AG04450 (cell line): ENCODE measurements around the gene GALNT6. TPM values are rescaled to one million over a fixed set of nuclear protein-coding genes. Genes with fewer than 3 reads are reported as not detected.

Experiments
- CTCF ChIA-PET: fragments of 300-600, 350-600 bp; formaldehyde crosslinking; extraction: SDS; loops from one replicate; lab custom pipeline; 2022; ENCODE audit warnings: antibody characterized with exemption, inconsistent platforms; lab: Charles Lee
- POLR2A ChIA-PET: fragments of 350-600 bp; formaldehyde crosslinking; extraction: SDS; loops from one replicate; lab custom pipeline; 2021; ENCODE audit warnings: antibody characterized with exemption, inconsistent platforms; lab: Yijun Ruan, JAX
- DNase-seq: peaks from one replicate; pipeline ENCODE4 v3.0.0-alpha.2; 2011; ENCODE audit warnings: low read depth, low spot score
- H3K27ac ChIP-seq: one replicate; pipeline ENCODE4 v1.5.1; 2012; ENCODE audit warnings: low read depth, low read length, control low read depth
- H3K27me3 ChIP-seq: one replicate; pipeline ENCODE4 v1.6.0; 2012; ENCODE audit warnings: low read length; ENCODE audit not compliant: control insufficient read depth, insufficient read depth
- H3K4me3 ChIP-seq: 2 replicates; pipeline ENCODE4 v1.5.1; 2011; ENCODE audit warnings: mild to moderate bottlenecking, low read depth, low read length, control low read depth
- H3K9me3 ChIP-seq: 2 replicates; pipeline ENCODE4 v1.5.1; 2012; ENCODE audit warnings: low read length; ENCODE audit not compliant: control insufficient read depth, insufficient read depth
- CTCF ChIP-seq: IDR thresholded peaks from 2 replicates; pipeline ENCODE4 v1.5.1; 2011; ENCODE audit warnings: low read depth, low read length, control low read depth, inconsistent platforms
- polyA plus RNA-seq: library from polyadenylated mRNA; depleted of rRNA; stranded (reverse); fragments of >200 nt; gene quantifications from 2 replicates; pipeline ENCODE4 v1.2.3, GENCODE V29; 2011

GALNT6 gene
- polyA plus RNA-seq, 1 experiment: 31.1 TPM

GRCh38 chr12:51357374-51358047 is 33.7 kb downstream of the GALNT6 start:
- Histone ChIP-seq H3K27ac (no peak overlapping the region), H3K9me3 (no peaks in the 10 kb centered on the region), H3K27me3 (no peaks in the 10 kb centered on the region), H3K4me3 (no peak overlapping the region)
- DNase-seq: no peak
- no peak for TF ChIP-seq CTCF
- POLR2A ChIA-PET: no interaction called here
- CTCF ChIA-PET: no interaction called here

- Histone ChIP-seq H3K27ac (no peak overlapping the region), H3K4me3 (no peak overlapping the region), H3K9me3 (no peaks in the 10 kb centered on the region; the same call in 1 of the 2 replicates), H3K27me3 (no peaks in the 10 kb centered on the region)
- DNase-seq: peak; percentile 30
- TF ChIP-seq CTCF: peak; percentile 76
- CTCF ChIA-PET: interaction anchor here (0.6 to 4.9 kb wide), 10 partner anchors 10 to 587 kb away, joined by 3 to 38 read pairs (median 4); no protein-coding TSS in a partner anchor
- POLR2A ChIA-PET: no interaction called here
Measured at GRCh38 chr12:51351913-51352532, 39.2 kb downstream of the GALNT6 start.

GRCh38 chr12:51349026-51349425 is 42.2 kb downstream of the GALNT6 start:
- H3K9me3 ChIP-seq: no peaks in the 10 kb centered on the region; the same call in 1 of the 2 replicates
- no peak for DNase-seq
- H3K4me3 ChIP-seq: no peak overlapping the region
- no peaks in the 10 kb centered on the region for H3K27me3 ChIP-seq
- ChIA-PET CTCF (interaction anchor here (1.0 to 4.9 kb wide), 3 partner anchors 8 to 584 kb away, joined by 6 to 38 read pairs (median 16); no protein-coding TSS in a partner anchor), POLR2A (interaction anchor here (0.7 to 1.6 kb wide), 2 partner anchors 23 to 42 kb away, joined by 4 read pairs; no protein-coding TSS in a partner anchor)
- no peak overlapping the region for H3K27ac ChIP-seq
- no peak for TF ChIP-seq CTCF

DNA sequence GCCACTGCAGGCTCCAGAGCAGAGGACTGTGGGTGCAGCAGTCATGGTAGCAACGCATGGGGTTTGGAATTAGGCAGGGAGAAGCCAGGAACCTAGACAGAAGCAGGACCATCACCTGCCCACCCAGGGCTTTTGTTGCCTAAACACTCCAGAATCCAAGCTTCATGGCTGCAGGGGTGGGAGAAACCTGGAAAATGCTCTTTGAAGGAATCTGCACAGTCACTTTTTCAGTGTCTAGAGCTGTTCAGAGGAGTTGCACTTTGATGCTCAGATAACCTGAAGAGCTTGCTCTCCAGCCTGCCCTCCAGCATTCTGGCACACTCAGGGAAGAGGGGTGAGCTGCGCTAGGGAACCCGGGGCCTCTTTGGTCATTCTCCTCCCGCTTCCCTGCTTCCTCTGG is 43.1 kb downstream of the GALNT6 start:
- TF ChIP-seq CTCF: no peak
- H3K9me3 ChIP-seq: no peaks in the 10 kb centered on the region; the same call in 1 of the 2 replicates
- CTCF ChIA-PET: no interaction called here
- no peak overlapping the region for H3K27ac ChIP-seq
- DNase-seq: no peak
- POLR2A ChIA-PET: no interaction called here
- no peak overlapping the region for H3K4me3 ChIP-seq
- no peaks in the 10 kb centered on the region for H3K27me3 ChIP-seq

DNA sequence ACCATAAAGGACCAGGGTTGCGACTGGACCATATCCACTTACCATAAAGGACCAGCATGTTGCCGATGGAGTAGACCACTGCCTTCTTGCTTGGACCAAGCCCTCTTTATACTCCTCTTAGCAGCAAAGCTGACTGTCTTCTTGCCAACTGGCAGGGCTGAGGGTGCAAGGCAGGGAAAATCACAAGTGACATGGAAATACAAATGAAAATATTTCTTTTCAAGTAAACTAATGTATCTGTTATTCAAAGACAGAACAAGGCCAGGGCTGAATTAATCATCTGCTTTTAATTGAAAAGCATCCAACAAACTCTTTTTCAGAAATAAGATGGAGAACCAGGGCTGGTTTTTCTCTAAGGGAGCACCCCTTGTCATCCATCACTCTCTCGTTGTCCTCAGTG is 44.6 kb downstream of the GALNT6 start, which contains the start of gene CELA1:
CELA1 (minus strand) TSS at position 99 of the 400 bp plus-strand sequence; CDS start at position 58, 41 bp downstream.
- ChIA-PET CTCF (no interaction called here), POLR2A (no interaction called here)
- DNase-seq: no peak
- no peaks in the 10 kb centered on the region; the same call in 1 of the 2 replicates for H3K9me3 ChIP-seq
- H3K27ac ChIP-seq: peak within 1 kb of the TSS; percentile 11
- no peak for TF ChIP-seq CTCF
- no peaks in the 10 kb centered on the region for H3K27me3 ChIP-seq
- no peak within 1 kb of the TSS for H3K4me3 ChIP-seq
